Ovary (tissue), 9 donors: Measurements from ENCODE around the gene RNASEH2A. TPM values are rescaled to one million over a fixed set of nuclear protein-coding genes. Genes with fewer than 3 reads are reported as not detected.

Source experiments
- microRNA-seq, 3 donors: library from miRNA; unstranded; fragments of <30 nt; microRNA quantifications; one replicate each; pipeline versions ENCODE4 to v1.2.0, GENCODE V29; 2019 to 2020
- polyA plus RNA-seq, 2 donors: library from polyadenylated mRNA; stranded (reverse); fragments of 200-250 nt in 1 of 2; fragments of 350-450 nt in 1 of 2; fragmentation: Illumina TruSeq in 1 of 2; extraction: RNeasy Lipid Tissue Mini Kit (QIAGEN cat#74804) in 1 of 2; gene quantifications; one replicate each; pipeline ENCODE4 v1.2.3, GENCODE V29; 2013 to 2014
- small RNA-seq: library from RNA; depleted of rRNA; stranded (forward); fragments of <200 nt; gene quantifications from one replicate; pipeline ENCODE3, GENCODE V24; 2016
- total RNA-seq, 7 donors: library from RNA; depleted of rRNA in 2 of 7; stranded (reverse); fragments of >200 nt in 2 of 7; fragmentation: NEBNext Ultra II Directional in 3 of 7; extraction: Animal tissue kit (Norgen Biotek cat#: 25700) in 3 of 7; gene quantifications; one replicate each; pipeline versions ENCODE4 v1.1.0 to v1.2.4, GENCODE V29; 2016 to 2023
- donor health status: DM: no; HTN: no; CAD: no; lungs with moderate emphysema.
- donor health status: DM: no; HTN: no; CAD: no.
- donor health status: Bipolar disorder and iron deficiency.
- donor health status: DM: yes; HTN: yes; CAD: no.
- donor health status: DM: no; HTN: no; CAD: no.
- donor health status: DM: yes; HTN: yes; CAD: no.

RNASEH2A gene
- total and polyA plus RNA-seq, 9 donors, result 1.2 to 12.2 (median 7.7) TPM

Small RNA genes within 50 kb of the gene (microRNA-seq; reads per million reads assigned to microRNA genes)
- gene MIR5684 (0 reads per million in 3 donors), gene MIR6794 (0 reads per million in 3 donors)

Small RNA genes within 50 kb of the gene (small RNA-seq; reads per million reads assigned to genes)
- gene MIR5684 (not detected), gene MIR6794 (not detected)

Other genes starting within 250 kb of the RNASEH2A start
- 10 to 100 TPM in 1 of 7 donors, 1 to 10 TPM in 6; 5.3 to 12.5 (median 7.2) TPM for gene ZNF490, start 195.8 kb upstream of the RNASEH2A start, total RNA-seq
- 1 to 10 TPM in 1 of 2 donors, under 1 TPM in 1; 0.98 to 3.7 TPM for gene ZNF490, start 195.8 kb upstream of the RNASEH2A start, polyA plus RNA-seq
- 10 to 100 TPM; 16.4 to 44.3 (median 35.2) TPM for gene ZNF791, start 195.7 kb upstream of the RNASEH2A start, total RNA-seq
- 10 to 100 TPM; 13.6 to 21.7 TPM for gene ZNF791, start 195.7 kb upstream of the RNASEH2A start, polyA plus RNA-seq
- 10 to 100 TPM; 17.8 to 63.7 (median 49.8) TPM for gene MAN2B1, start 139.8 kb upstream of the RNASEH2A start, total RNA-seq
- gene MAN2B1, start 139.8 kb upstream of the RNASEH2A start, polyA plus RNA-seq, result 10 to 100 TPM; 23.5 to 35.0 TPM
- gene WDR83, start 139.8 kb upstream of the RNASEH2A start, total RNA-seq, result 10 to 100 TPM; 10.5 to 15.1 (median 11.9) TPM
- 10 to 100 TPM in 1 of 2 donors, 1 to 10 TPM in 1; 2.8 to 16.3 TPM for gene WDR83, start 139.8 kb upstream of the RNASEH2A start, polyA plus RNA-seq
- 100 to 1,000 TPM in 1 of 7 donors, 10 to 100 TPM in 6; 63.7 to 147 (median 89.7) TPM for gene DHPS, start 124.7 kb upstream of the RNASEH2A start, total RNA-seq
- gene DHPS, start 124.7 kb upstream of the RNASEH2A start, polyA plus RNA-seq, result 10 to 100 TPM; 72.8 to 92.7 TPM
- not detected for gene GNG14, start 118.6 kb upstream of the RNASEH2A start, total RNA-seq
- gene GNG14, start 118.6 kb upstream of the RNASEH2A start, polyA plus RNA-seq, result not detected
- 10 to 100 TPM in 1 of 7 donors, 1 to 10 TPM in 6; 3.5 to 14.8 (median 5.2) TPM for gene FBXW9, start 110.0 kb upstream of the RNASEH2A start, total RNA-seq
- 1 to 10 TPM in 1 of 2 donors, under 1 TPM in 1; 0.37 to 6.8 TPM for gene FBXW9, start 110.0 kb upstream of the RNASEH2A start, polyA plus RNA-seq
- 100 to 1,000 TPM in 2 of 7 donors, 10 to 100 TPM in 5; 42.1 to 109 (median 89.9) TPM for gene TNPO2, start 82.7 kb upstream of the RNASEH2A start, total RNA-seq
- 10 to 100 TPM; 41.5 to 51.6 TPM for gene TNPO2, start 82.7 kb upstream of the RNASEH2A start, polyA plus RNA-seq
- gene TRIR, start 71.9 kb upstream of the RNASEH2A start, total RNA-seq, result 100 to 1,000 TPM; 134 to 476 (median 186) TPM
- 100 to 1,000 TPM; 243 to 288 TPM for gene TRIR, start 71.9 kb upstream of the RNASEH2A start, polyA plus RNA-seq
- 10 to 100 TPM; 26.2 to 59.0 (median 47.7) TPM for gene GET3, start 69.1 kb upstream of the RNASEH2A start, total RNA-seq
- gene GET3, start 69.1 kb upstream of the RNASEH2A start, polyA plus RNA-seq, result 10 to 100 TPM; 42.6 to 68.1 TPM
- not detected for gene BEST2, start 54.8 kb upstream of the RNASEH2A start, total RNA-seq
- gene BEST2, start 54.8 kb upstream of the RNASEH2A start, polyA plus RNA-seq, result not detected
- gene HOOK2, start 31.0 kb upstream of the RNASEH2A start, total RNA-seq, result 10 to 100 TPM; 24.9 to 52.2 (median 27.9) TPM
- 10 to 100 TPM; 12.2 to 23.5 TPM for gene HOOK2, start 31.0 kb upstream of the RNASEH2A start, polyA plus RNA-seq
- 1,000 to 10,000 TPM in 2 of 7 donors, 100 to 1,000 TPM in 5; 154 to 3,039 (median 413) TPM for gene JUNB, start 15.1 kb upstream of the RNASEH2A start, total RNA-seq
- gene JUNB, start 15.1 kb upstream of the RNASEH2A start, polyA plus RNA-seq, result 100 to 1,000 TPM in 1 of 2 donors, 1 to 10 TPM in 1; 6.8 to 570 TPM
- 100 to 1,000 TPM; 191 to 321 (median 263) TPM for gene PRDX2, start 4.8 kb upstream of the RNASEH2A start, total RNA-seq
- 100 to 1,000 TPM in 1 of 2 donors, 10 to 100 TPM in 1; 98.3 to 237 TPM for gene PRDX2, start 4.8 kb upstream of the RNASEH2A start, polyA plus RNA-seq
- gene THSD8, start 4.5 kb upstream of the RNASEH2A start, total RNA-seq, result 1 to 10 TPM in 5 of 7 donors, under 1 TPM in 1, not detected in 1; 0.71 to 5.4 (median 2.6) TPM
- 1 to 10 TPM; 1.4 to 7.2 TPM for gene THSD8, start 4.5 kb upstream of the RNASEH2A start, polyA plus RNA-seq
- gene RTBDN, start 28.0 kb downstream of the RNASEH2A start, total RNA-seq, result not detected
- gene RTBDN, start 28.0 kb downstream of the RNASEH2A start, polyA plus RNA-seq, result not detected
- 1 to 10 TPM in 4 of 7 donors, under 1 TPM in 3; 0.25 to 1.4 (median 1.1) TPM for gene MAST1, start 31.9 kb downstream of the RNASEH2A start, total RNA-seq
- 1 to 10 TPM in 1 of 2 donors, under 1 TPM in 1; 0.40 to 2.4 TPM for gene MAST1, start 31.9 kb downstream of the RNASEH2A start, polyA plus RNA-seq
- 10 to 100 TPM; 20.9 to 35.8 (median 26.5) TPM for gene DNASE2, start 74.9 kb downstream of the RNASEH2A start, total RNA-seq
- gene DNASE2, start 74.9 kb downstream of the RNASEH2A start, polyA plus RNA-seq, result 10 to 100 TPM; 43.1 to 54.2 TPM
- gene KLF1, start 80.6 kb downstream of the RNASEH2A start, total RNA-seq, result under 1 TPM in 1 of 7 donors, not detected in 6; 0.13 TPM
- not detected for gene KLF1, start 80.6 kb downstream of the RNASEH2A start, polyA plus RNA-seq
- 10 to 100 TPM; 17.7 to 36.3 (median 28.4) TPM for gene GCDH, start 84.6 kb downstream of the RNASEH2A start, total RNA-seq
- 10 to 100 TPM; 11.9 to 35.3 TPM for gene GCDH, start 84.6 kb downstream of the RNASEH2A start, polyA plus RNA-seq
- gene SYCE2, start 112.7 kb downstream of the RNASEH2A start, total RNA-seq, result 1 to 10 TPM in 1 of 7 donors, under 1 TPM in 4, not detected in 2; 0.23 to 1.6 (median 0.56) TPM
- gene SYCE2, start 112.7 kb downstream of the RNASEH2A start, polyA plus RNA-seq, result under 1 TPM; 0.17 to 0.20 TPM
- 10 to 100 TPM; 21.9 to 50.2 (median 43.9) TPM for gene FARSA, start 127.1 kb downstream of the RNASEH2A start, total RNA-seq
- 10 to 100 TPM in 1 of 2 donors, 1 to 10 TPM in 1; 8.0 to 25.1 TPM for gene FARSA, start 127.1 kb downstream of the RNASEH2A start, polyA plus RNA-seq
- 100 to 1,000 TPM; 211 to 803 (median 450) TPM for gene CALR, start 132.0 kb downstream of the RNASEH2A start, total RNA-seq
- 1,000 to 10,000 TPM in 1 of 2 donors, 100 to 1,000 TPM in 1; 279 to 1,094 TPM for gene CALR, start 132.0 kb downstream of the RNASEH2A start, polyA plus RNA-seq
- 10 to 100 TPM; 61.2 to 94.0 (median 93.7) TPM for gene RAD23A, start 139.3 kb downstream of the RNASEH2A start, total RNA-seq
- gene RAD23A, start 139.3 kb downstream of the RNASEH2A start, polyA plus RNA-seq, result 10 to 100 TPM; 75.8 to 77.2 TPM
- 10 to 100 TPM; 15.7 to 57.7 (median 19.1) TPM for gene GADD45GIP1, start 150.6 kb downstream of the RNASEH2A start, total RNA-seq
- 10 to 100 TPM in 1 of 2 donors, 1 to 10 TPM in 1; 1.8 to 25.6 TPM for gene GADD45GIP1, start 150.6 kb downstream of the RNASEH2A start, polyA plus RNA-seq
- under 1 TPM in 2 of 7 donors, not detected in 5; 0.11 to 0.15 TPM for gene DAND5, start 163.0 kb downstream of the RNASEH2A start, total RNA-seq
- not detected for gene DAND5, start 163.0 kb downstream of the RNASEH2A start, polyA plus RNA-seq
- 100 to 1,000 TPM in 5 of 7 donors, 10 to 100 TPM in 2; 30.3 to 256 (median 223) TPM for gene NFIX, start 188.9 kb downstream of the RNASEH2A start, total RNA-seq
- 10 to 100 TPM; 76.9 to 82.2 TPM for gene NFIX, start 188.9 kb downstream of the RNASEH2A start, polyA plus RNA-seq